Subcutaneous abdominal adipose tissue (tissue), 5 donors: ENCODE data around the gene SLFN14.

Experiments
- H3K27ac ChIP-seq: one replicate; pipeline ENCODE4 v1.7.0; 2013; ENCODE audit warnings: low read depth, mild to moderate bottlenecking, inconsistent platforms, low read length, moderate library complexity
- H3K27me3 ChIP-seq, 5 donors: one replicate each; pipeline ENCODE4 v1.7.0; 2013; ENCODE audit warnings: low read length in 5 of 5, inconsistent platforms in 1 of 5; ENCODE audit not compliant: control insufficient read depth in 5 of 5, insufficient read depth in 4 of 5
- H3K36me3 ChIP-seq, 5 donors: one replicate each; pipeline ENCODE4 v1.7.0; 2013; ENCODE audit warnings: low read length in 5 of 5; ENCODE audit not compliant: control insufficient read depth in 5 of 5, insufficient read depth in 5 of 5
- H3K4me1 ChIP-seq, 5 donors: one replicate each; pipeline ENCODE4 v1.7.0; 2013; ENCODE audit warnings: low read length in 5 of 5, mild to moderate bottlenecking in 3 of 5, moderate library complexity in 1 of 5; ENCODE audit not compliant: control insufficient read depth in 5 of 5, insufficient read depth in 5 of 5
- H3K4me3 ChIP-seq, 5 donors: one replicate each; pipeline ENCODE4 v1.7.0; 2013; ENCODE audit warnings: low read length in 5 of 5, low read depth in 1 of 5
- H3K9ac ChIP-seq, 5 donors: one replicate each; pipeline ENCODE4 v1.7.0; 2013; ENCODE audit warnings: low read length in 5 of 5, mild to moderate bottlenecking in 4 of 5, moderate library complexity in 3 of 5
- H3K9me3 ChIP-seq, 5 donors: one replicate each; pipeline ENCODE4 v1.7.0; 2013; ENCODE audit warnings: low read length in 5 of 5; ENCODE audit not compliant: control insufficient read depth in 5 of 5
- donor health status: healthy.
- donor health status: healthy.
- donor health status: healthy.
- donor health status: healthy.
- donor health status: healthy.

Gene SLFN14

GRCh38 chr17:35560703-35561102, at the start of gene SLFN14:
TSS of gene SLFN14 (minus strand) at chr17:35560819. CDS start at chr17:35558062, 2,757 bp downstream.
- Histone ChIP-seq H3K27ac (no peak within 1 kb of the TSS), H3K9me3 (no peaks in the 10 kb centered on the region), H3K36me3 (no peaks in the 10 kb centered on the region), H3K4me1 (no peaks in the 10 kb centered on the region), H3K27me3 (peaks cover 0 to 3% (median 0%) of the 10 kb centered on the region in 5 donors), H3K9ac (no peak within 1 kb of the TSS), H3K4me3 (no peak within 1 kb of the TSS)

DNA sequence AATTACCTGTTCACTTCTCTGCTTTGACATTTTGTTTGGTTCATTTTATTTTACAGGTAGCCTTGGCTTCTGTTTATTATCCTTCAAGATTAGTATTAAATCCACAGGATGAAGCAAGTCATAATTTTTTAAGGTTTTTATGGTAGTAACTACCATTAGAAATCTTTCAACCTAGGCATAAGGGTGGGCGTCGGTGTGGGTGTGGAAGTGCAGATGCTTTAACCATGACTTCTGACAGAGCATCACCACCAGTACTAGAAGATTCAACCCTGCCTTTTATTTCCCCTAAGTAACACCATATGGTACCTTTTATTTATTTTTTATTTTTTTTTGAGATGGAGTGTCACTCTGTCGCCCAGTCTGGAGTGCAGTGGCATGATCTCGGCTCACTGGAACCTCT, 49.2 kb upstream of the SLFN14 start:
- peaks cover 0 to 3% (median 0%) of the 10 kb centered on the region in 5 donors for H3K4me1 ChIP-seq
- no peaks in the 10 kb centered on the region for H3K9me3 ChIP-seq
- H3K27me3 ChIP-seq, result no peaks in the 10 kb centered on the region
- H3K9ac ChIP-seq, result no peak overlapping the region
- no peak overlapping the region for H3K27ac ChIP-seq
- peaks cover 23 to 51% (median 44%) of the 10 kb centered on the region in 5 donors for H3K36me3 ChIP-seq
- H3K4me3 ChIP-seq, result no peak overlapping the region

GRCh38 chr17:35607239-35607847, 46.7 kb upstream of the SLFN14 start:
- H3K27ac ChIP-seq, result no peak overlapping the region
- no peak overlapping the region for H3K9ac ChIP-seq
- no peaks in the 10 kb centered on the region for H3K9me3 ChIP-seq
- peaks cover 30 to 66% (median 48%) of the 10 kb centered on the region in 5 donors for H3K36me3 ChIP-seq
- peaks cover 0 to 3% (median 0%) of the 10 kb centered on the region in 5 donors for H3K4me1 ChIP-seq
- H3K27me3 ChIP-seq, result no peaks in the 10 kb centered on the region
- H3K4me3 ChIP-seq, result no peak overlapping the region

- Histone ChIP-seq H3K27me3 (no peaks in the 10 kb centered on the region), H3K4me1 (peaks cover 0 to 3% (median 0%) of the 10 kb centered on the region in 5 donors), H3K27ac (no peak overlapping the region), H3K4me3 (no peak overlapping the region), H3K9ac (no peak overlapping the region), H3K36me3 (peaks cover 30 to 66% (median 46%) of the 10 kb centered on the region in 5 donors), H3K9me3 (no peaks in the 10 kb centered on the region)
Measured at GRCh38 chr17:35605678-35606077, 45.1 kb upstream of the SLFN14 start.

GRCh38 chr17:35603674-35604073, 43.1 kb upstream of the SLFN14 start:
- H3K27ac ChIP-seq, result no peak overlapping the region
- H3K9me3 ChIP-seq, result no peaks in the 10 kb centered on the region
- peaks cover 0 to 3% (median 0%) of the 10 kb centered on the region in 5 donors for H3K4me1 ChIP-seq
- H3K9ac ChIP-seq, result no peak overlapping the region
- peaks cover 34 to 61% (median 47%) of the 10 kb centered on the region in 5 donors for H3K36me3 ChIP-seq
- no peak overlapping the region for H3K4me3 ChIP-seq
- no peaks in the 10 kb centered on the region for H3K27me3 ChIP-seq

DNA sequence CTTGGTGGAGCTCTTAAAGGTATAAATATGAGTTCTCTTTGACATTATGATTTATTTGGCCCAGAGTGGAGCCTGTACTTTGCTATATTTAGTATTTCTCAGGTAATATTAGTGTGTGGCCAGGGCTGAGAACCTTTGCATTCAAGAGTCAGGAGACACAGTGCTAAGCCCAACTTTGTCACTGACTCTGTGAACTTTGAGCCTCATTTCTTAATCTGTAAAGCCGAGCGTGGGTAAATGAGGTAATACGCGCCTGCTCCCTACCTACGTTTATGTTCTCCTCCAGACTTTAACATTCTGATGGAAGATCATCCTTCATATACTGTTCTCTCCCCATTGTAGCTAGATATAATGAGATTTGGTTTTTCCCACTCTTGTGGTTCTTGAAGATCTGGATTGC, 37.0 kb upstream of the SLFN14 start:
- peaks cover 37 to 59% (median 48%) of the 10 kb centered on the region in 5 donors for H3K36me3 ChIP-seq
- H3K4me3 ChIP-seq, result no peak overlapping the region
- H3K27ac ChIP-seq, result no peak overlapping the region
- no peak overlapping the region for H3K9ac ChIP-seq
- no peaks in the 10 kb centered on the region for H3K9me3 ChIP-seq
- H3K27me3 ChIP-seq, result no peaks in the 10 kb centered on the region
- H3K4me1 ChIP-seq, result peaks cover 0 to 7% (median 0%) of the 10 kb centered on the region in 5 donors

- H3K9ac ChIP-seq, result no peak overlapping the region
- peaks cover 0 to 7% (median 0%) of the 10 kb centered on the region in 5 donors for H3K4me1 ChIP-seq
- peaks cover 35 to 53% (median 46%) of the 10 kb centered on the region in 5 donors for H3K36me3 ChIP-seq
- no peaks in the 10 kb centered on the region for H3K9me3 ChIP-seq
- no peaks in the 10 kb centered on the region for H3K27me3 ChIP-seq
- no peak overlapping the region for H3K27ac ChIP-seq
- H3K4me3 ChIP-seq, result no peak overlapping the region
Measured at GRCh38 chr17:35596530-35597233, 36.1 kb upstream of the SLFN14 start.

DNA sequence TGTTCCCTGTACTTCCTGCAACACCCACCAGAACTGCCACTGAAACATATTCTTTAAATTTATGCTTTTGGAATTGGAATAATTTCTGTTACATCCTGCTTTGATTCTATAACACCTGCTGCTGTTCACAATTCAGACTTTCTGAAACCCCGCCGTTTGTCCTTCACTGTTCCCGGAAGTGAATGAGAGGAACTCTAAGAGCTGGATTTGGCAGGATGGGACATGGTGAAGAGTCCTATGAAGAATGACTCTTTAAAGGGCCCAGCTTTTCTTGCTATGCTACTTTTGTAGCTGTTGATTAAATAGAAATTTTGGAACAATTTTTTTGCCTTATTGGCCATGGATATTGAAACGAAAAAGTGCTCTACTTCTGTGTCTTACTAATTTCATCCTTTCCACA, 35.5 kb upstream of the SLFN14 start:
- Histone ChIP-seq H3K36me3 (peaks cover 32 to 48% (median 40%) of the 10 kb centered on the region in 5 donors), H3K27me3 (no peaks in the 10 kb centered on the region)

GRCh38 chr17:35588196-35588920, 27.7 kb upstream of the SLFN14 start:
- Histone ChIP-seq H3K4me3 (peak overlapping the region; percentile 95 to 100 (median 99)), H3K27ac (no peak overlapping the region), H3K9me3 (no peaks in the 10 kb centered on the region), H3K27me3 (no peaks in the 10 kb centered on the region), H3K9ac (peak overlapping the region in 2 of 5 donors; percentile 4 to 95), H3K36me3 (no peaks in the 10 kb centered on the region), H3K4me1 (peaks cover 0 to 27% (median 23%) of the 10 kb centered on the region in 5 donors)

More for the DNA sequence above, 35.5 kb upstream of the SLFN14 start:
- H3K9ac ChIP-seq, result no peak overlapping the region
- H3K4me3 ChIP-seq, result no peak overlapping the region
- no peaks in the 10 kb centered on the region for H3K9me3 ChIP-seq
- no peak overlapping the region for H3K27ac ChIP-seq
- H3K4me1 ChIP-seq, result peaks cover 0 to 7% (median 0%) of the 10 kb centered on the region in 5 donors
